ENCODE results near the gene EBF3. TPM values are rescaled to one million over a fixed set of nuclear protein-coding genes. Genes with fewer than 3 reads are reported as not detected.

EBF3 gene
- total RNA-seq, 1 donor from 2014 or later: not detected

DNA sequence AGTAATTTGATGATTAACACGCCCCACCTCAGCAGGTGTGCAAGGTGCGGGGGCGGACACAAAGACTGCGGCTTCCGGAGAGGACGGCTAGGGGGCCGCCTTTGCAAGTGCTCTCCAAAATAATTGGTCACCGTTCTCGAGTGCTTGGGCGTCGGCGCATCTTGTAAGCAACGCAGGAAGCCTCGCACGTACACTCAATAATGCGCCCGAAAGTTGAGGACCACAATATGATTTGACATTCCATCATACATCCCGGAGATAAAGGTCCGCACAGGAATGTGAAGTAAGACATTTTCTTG is 114.7 kb downstream of the EBF3 start:
- no peaks in the 10 kb centered on the region for H3K27me3 Mint-ChIP-seq (ENCODE audit: low read depth)
- H3K36me3 Mint-ChIP-seq (ENCODE audit: low read depth): no peaks in the 10 kb centered on the region
- H3K4me1 Mint-ChIP-seq (ENCODE audit: low read depth): no peaks in the 10 kb centered on the region
- no peak overlapping the region for H3K4me3 Mint-ChIP-seq (ENCODE audit: unreplicated experiment)
- H3K27ac Mint-ChIP-seq (ENCODE audit: unreplicated experiment): no peak overlapping the region
- no peak for DNase-seq (ENCODE audit: low spot score)
- TF ChIP-seq, protein P1, sequence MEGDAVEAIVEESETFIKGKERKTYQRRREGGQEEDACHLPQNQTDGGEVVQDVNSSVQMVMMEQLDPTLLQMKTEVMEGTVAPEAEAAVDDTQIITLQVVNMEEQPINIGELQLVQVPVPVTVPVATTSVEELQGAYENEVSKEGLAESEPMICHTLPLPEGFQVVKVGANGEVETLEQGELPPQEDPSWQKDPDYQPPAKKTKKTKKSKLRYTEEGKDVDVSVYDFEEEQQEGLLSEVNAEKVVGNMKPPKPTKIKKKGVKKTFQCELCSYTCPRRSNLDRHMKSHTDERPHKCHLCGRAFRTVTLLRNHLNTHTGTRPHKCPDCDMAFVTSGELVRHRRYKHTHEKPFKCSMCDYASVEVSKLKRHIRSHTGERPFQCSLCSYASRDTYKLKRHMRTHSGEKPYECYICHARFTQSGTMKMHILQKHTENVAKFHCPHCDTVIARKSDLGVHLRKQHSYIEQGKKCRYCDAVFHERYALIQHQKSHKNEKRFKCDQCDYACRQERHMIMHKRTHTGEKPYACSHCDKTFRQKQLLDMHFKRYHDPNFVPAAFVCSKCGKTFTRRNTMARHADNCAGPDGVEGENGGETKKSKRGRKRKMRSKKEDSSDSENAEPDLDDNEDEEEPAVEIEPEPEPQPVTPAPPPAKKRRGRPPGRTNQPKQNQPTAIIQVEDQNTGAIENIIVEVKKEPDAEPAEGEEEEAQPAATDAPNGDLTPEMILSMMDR (IDR thresholded peaks at IDR 0.05): no peak
- H3K9me3 Mint-ChIP-seq (ENCODE audit: low read depth): no peaks in the 10 kb centered on the region

DNA sequence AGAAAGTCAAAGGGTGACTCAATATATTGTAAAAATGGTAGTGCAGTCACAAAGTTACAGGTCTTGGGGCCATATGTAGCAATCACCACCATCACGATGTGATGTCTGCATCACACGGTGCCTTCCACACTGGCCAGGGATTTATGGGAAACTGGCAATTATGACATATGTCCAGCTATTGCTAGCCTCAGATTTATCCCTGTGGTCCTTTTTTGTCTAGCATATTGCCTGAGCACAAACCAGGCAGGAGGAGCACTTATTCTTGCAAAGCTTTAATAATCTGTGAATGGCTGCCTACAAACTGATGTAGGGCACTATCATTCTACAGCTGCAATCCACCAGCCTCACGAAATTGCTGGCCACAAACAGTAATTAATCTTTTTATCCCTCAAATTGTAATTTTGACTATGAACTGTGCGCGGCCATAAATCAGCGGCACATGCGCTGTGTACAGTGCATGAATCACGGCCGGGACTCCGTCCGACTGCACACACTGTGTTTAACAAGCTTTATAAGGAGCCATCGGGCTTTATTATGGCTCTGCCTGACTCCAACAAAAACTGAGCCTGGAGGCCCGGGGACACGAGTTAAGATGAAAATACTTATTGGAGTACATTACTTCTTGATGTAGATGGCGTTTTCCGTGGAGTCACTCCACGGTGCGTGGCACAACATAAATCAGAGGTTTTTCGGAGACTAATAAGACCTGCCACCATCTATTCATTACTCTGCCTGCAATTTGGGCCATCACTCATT is 115.2 kb downstream of the EBF3 start:
- Mint-ChIP-seq H3K27ac (ENCODE audit: unreplicated experiment) (no peak overlapping the region), H3K27me3 (ENCODE audit: low read depth) (no peaks in the 10 kb centered on the region), H3K4me3 (ENCODE audit: unreplicated experiment) (no peak overlapping the region), H3K36me3 (ENCODE audit: low read depth) (no peaks in the 10 kb centered on the region), H3K9me3 (ENCODE audit: low read depth) (no peaks in the 10 kb centered on the region), H3K4me1 (ENCODE audit: low read depth) (no peaks in the 10 kb centered on the region)
- DNase-seq (ENCODE audit: low spot score): no peak
- TF ChIP-seq, protein P1 (IDR thresholded peaks at IDR 0.05): no peak

DNA sequence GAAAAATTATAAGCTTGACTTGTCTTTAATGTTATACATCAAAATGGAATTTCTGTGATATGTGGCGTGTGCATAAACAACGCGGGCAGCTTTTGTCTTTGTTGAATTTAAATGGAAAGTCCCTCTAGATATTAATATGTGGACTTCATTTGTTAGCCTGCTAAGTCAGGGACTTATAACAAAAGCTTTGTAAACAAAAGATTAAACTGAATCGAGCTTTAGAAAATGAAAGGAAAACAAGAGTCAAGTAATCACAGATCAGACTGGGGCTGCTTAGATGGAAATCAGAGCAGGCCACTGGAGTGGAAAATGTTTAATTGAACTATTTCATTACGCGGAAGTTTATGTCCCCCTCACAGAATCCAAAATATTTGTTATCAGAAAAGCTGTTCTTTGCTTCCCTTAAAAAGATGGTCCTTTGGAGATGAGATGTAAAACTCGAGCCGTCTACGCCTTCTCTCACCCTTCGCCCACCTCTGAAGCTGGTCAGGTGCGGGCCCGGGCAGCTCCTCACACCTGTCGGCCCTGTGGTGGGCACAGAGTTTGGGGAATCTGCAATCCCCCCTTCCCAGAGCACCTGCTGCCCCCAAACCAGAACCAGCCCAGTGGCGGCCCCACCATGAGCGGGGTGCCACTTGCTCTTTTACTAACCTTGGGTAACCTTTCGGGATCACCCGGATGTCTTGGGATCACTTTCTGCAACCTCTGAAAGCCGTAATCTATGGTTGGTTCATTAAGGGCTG is 116.2 kb downstream of the EBF3 start:
- Mint-ChIP-seq H3K27me3 (ENCODE audit: low read depth) (no peaks in the 10 kb centered on the region), H3K4me3 (ENCODE audit: unreplicated experiment) (no peak overlapping the region), H3K9me3 (ENCODE audit: low read depth) (no peaks in the 10 kb centered on the region), H3K27ac (ENCODE audit: unreplicated experiment) (no peak overlapping the region), H3K36me3 (ENCODE audit: low read depth) (no peaks in the 10 kb centered on the region), H3K4me1 (ENCODE audit: low read depth) (no peaks in the 10 kb centered on the region)
- TF ChIP-seq, protein P1 (IDR thresholded peaks at IDR 0.05): no peak
- no peak for DNase-seq (ENCODE audit: low spot score)

DNA sequence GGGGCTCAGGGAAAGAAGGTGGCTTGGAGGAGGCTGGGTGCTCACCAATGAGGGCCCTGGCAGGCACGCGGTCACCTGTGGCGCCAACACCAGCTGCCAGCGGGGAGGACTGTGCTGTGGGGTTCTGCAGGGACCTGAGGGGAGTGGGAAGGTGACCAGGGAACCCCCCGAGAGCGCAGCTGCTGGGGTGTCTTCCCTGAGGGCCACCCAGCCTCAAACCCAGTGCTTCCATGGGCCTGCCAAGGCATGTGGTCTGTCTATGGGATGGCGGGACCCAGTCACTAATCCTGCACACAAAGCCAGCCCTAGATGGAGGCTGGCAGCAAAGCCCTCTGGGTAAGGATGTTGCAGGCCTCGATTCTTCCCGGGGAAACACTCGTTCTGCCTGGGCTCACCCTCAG is 117.1 kb downstream of the EBF3 start:
- no peak for DNase-seq (ENCODE audit: low spot score)
- Mint-ChIP-seq H3K4me3 (ENCODE audit: unreplicated experiment) (no peak overlapping the region), H3K4me1 (ENCODE audit: low read depth) (no peaks in the 10 kb centered on the region), H3K27ac (ENCODE audit: unreplicated experiment) (no peak overlapping the region), H3K27me3 (ENCODE audit: low read depth) (no peaks in the 10 kb centered on the region), H3K9me3 (ENCODE audit: low read depth) (no peaks in the 10 kb centered on the region), H3K36me3 (ENCODE audit: low read depth) (no peaks in the 10 kb centered on the region)
- TF ChIP-seq, protein P1 (IDR thresholded peaks at IDR 0.05): no peak

DNA sequence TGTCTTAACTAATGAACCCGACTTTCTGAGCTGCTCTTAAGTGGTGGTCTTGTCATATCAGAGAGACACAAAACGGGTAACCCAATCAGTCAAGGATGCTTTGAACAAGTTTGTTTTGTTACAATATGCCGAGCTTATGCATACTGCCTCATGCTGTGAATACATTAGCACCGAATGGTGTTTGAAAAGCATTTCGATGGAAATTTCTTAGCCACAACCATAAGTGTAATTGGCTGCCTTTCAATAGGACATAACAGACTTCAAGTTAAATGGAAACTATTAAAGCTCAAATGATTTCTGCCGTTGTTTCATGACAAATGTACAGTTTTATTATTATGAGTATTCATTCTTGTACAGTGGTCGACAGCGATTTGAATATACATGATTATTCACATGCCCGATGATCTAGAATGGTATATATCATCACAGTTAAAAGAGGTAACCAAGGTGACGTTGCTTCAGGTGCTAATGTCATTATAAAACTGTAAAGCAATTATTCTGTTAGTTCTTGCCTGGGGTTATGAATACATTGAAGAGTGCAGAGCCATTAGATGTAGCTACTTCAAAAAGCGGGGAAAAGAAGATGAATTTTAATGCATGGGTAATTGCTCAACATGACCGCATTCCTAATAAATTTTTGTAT is 118.8 kb downstream of the EBF3 start:
- Mint-ChIP-seq H3K4me3 (ENCODE audit: unreplicated experiment) (no peak overlapping the region), H3K36me3 (ENCODE audit: low read depth) (no peaks in the 10 kb centered on the region), H3K9me3 (ENCODE audit: low read depth) (no peaks in the 10 kb centered on the region), H3K4me1 (ENCODE audit: low read depth) (no peaks in the 10 kb centered on the region), H3K27me3 (ENCODE audit: low read depth) (no peaks in the 10 kb centered on the region), H3K27ac (ENCODE audit: unreplicated experiment) (no peak overlapping the region)
- TF ChIP-seq, protein P1 (IDR thresholded peaks at IDR 0.05): no peak
- DNase-seq (ENCODE audit: low spot score): no peak

Data from chondrocyte (in vitro differentiated cells).